Vagina (tissue), 2 donors: ENCODE results near the gene SLC25A5.
"Not testable (repeated sequence)": the region's sequence is repeated elsewhere in the genome, so short reads cannot be mapped to it uniquely, and the experiment has no call there.

ENCODE experiments used
- POLR2A ChIP-seq, 2 donors: fragments of 450-650 bp; IDR thresholded peaks; one replicate each; pipeline ENCODE4 v1.6.1; 2017; ENCODE audit warnings: antibody characterized with exemption in 2 of 2, mild to moderate bottlenecking in 2 of 2, moderate library complexity in 2 of 2
- POLR2AphosphoS5 ChIP-seq, 2 donors: sonication (generic); formaldehyde crosslinking; IDR thresholded peaks; one replicate each; pipeline ENCODE4 v1.9.0; 2017; ENCODE audit warnings: antibody characterized with exemption in 2 of 2, mild to moderate bottlenecking in 2 of 2, low read depth in 1 of 2; ENCODE audit not compliant: insufficient read depth in 1 of 2
- TF ChIP-seq, protein P1 (sequence below), 3 experiments: fragments of 450-650 bp in 2 of 3; fragments of 200-600 bp in 1 of 3; sonication (generic) in 1 of 3; IDR thresholded peaks; one replicate each; pipeline ENCODE4 v1.5.1; 2017 to 2019; ENCODE audit warnings: antibody characterized with exemption in 3 of 3, mild to moderate bottlenecking in 2 of 3, moderate library complexity in 2 of 3

DNA sequence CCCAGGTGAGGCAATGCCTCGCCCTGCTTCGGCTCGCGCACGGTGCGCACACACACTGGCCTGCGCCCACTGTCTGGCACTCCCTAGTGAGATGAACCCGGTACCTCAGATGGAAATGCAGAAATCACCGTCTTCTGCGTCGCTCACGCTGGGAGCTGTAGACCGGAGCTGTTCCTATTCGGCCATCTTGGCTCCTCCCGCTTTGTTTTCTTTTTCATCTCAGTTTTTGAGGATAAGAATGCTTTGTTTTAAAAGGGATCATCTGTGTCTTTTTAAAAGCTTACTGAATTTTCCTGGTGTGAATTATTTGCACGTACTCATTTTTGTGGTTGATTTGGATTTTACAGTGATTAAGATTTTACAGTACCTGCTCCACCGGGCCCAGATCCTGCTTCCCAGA, 26.9 kb upstream of the SLC25A5 start:
- TF ChIP-seq, protein P1, sequence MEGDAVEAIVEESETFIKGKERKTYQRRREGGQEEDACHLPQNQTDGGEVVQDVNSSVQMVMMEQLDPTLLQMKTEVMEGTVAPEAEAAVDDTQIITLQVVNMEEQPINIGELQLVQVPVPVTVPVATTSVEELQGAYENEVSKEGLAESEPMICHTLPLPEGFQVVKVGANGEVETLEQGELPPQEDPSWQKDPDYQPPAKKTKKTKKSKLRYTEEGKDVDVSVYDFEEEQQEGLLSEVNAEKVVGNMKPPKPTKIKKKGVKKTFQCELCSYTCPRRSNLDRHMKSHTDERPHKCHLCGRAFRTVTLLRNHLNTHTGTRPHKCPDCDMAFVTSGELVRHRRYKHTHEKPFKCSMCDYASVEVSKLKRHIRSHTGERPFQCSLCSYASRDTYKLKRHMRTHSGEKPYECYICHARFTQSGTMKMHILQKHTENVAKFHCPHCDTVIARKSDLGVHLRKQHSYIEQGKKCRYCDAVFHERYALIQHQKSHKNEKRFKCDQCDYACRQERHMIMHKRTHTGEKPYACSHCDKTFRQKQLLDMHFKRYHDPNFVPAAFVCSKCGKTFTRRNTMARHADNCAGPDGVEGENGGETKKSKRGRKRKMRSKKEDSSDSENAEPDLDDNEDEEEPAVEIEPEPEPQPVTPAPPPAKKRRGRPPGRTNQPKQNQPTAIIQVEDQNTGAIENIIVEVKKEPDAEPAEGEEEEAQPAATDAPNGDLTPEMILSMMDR (IDR thresholded peaks at IDR 0.05) = not testable (repeated sequence)
- TF ChIP-seq POLR2AphosphoS5 (IDR thresholded peaks at IDR 0.05; ENCODE audit: insufficient read depth in 1 of 2, low read depth in 1 of 2); POLR2A (IDR thresholded peaks at IDR 0.05): not testable (repeated sequence)
